Adrenal gland (tissue), 5 donors: ENCODE measurements around the gene WIF1.

ENCODE experiments used
- POLR2A ChIP-seq, 2 donors: fragments of 450-650 bp; IDR thresholded peaks; one replicate each; pipeline ENCODE4 v1.6.1; 2017; ENCODE audit warnings: antibody characterized with exemption in 2 of 2, mild to moderate bottlenecking in 2 of 2, moderate library complexity in 1 of 2
- TF ChIP-seq, protein P1 (sequence below), 6 experiments: fragments of 450-650 bp in 4 of 6; fragments of 200-600 bp in 2 of 6; sonication (generic) in 1 of 6; IDR thresholded peaks; 1 replicate in 5 of 6; 2 replicates in 1 of 6; pipeline versions ENCODE4 v1.5.1 to v1.8.0; 2016 to 2021; ENCODE audit warnings: antibody characterized with exemption in 6 of 6, mild to moderate bottlenecking in 2 of 6, moderate library complexity in 1 of 6
- donor health status: DM: no; HTN: no; CAD: no.

DNA sequence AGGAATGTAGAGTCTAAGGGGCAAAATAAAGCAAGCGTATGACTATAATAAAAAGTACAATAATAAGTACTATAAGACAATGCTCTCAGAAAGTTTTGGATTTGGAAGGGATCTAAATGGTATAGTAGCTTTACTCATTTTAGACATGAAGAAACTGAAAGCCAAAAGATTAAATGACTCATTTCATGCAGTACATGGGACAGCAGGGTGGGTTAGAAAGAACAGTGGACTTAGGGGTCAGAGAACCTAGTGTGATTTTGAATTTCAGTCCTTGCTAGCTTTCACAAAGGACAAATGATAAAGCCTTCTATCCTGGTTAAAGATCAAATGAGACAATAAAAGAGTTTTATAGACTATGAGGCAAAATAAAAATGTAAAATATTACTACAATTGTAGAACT, 41.5 kb upstream of the WIF1 start:
- TF ChIP-seq, protein P1, sequence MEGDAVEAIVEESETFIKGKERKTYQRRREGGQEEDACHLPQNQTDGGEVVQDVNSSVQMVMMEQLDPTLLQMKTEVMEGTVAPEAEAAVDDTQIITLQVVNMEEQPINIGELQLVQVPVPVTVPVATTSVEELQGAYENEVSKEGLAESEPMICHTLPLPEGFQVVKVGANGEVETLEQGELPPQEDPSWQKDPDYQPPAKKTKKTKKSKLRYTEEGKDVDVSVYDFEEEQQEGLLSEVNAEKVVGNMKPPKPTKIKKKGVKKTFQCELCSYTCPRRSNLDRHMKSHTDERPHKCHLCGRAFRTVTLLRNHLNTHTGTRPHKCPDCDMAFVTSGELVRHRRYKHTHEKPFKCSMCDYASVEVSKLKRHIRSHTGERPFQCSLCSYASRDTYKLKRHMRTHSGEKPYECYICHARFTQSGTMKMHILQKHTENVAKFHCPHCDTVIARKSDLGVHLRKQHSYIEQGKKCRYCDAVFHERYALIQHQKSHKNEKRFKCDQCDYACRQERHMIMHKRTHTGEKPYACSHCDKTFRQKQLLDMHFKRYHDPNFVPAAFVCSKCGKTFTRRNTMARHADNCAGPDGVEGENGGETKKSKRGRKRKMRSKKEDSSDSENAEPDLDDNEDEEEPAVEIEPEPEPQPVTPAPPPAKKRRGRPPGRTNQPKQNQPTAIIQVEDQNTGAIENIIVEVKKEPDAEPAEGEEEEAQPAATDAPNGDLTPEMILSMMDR (IDR thresholded peaks at IDR 0.05): no peak
- no peak for TF ChIP-seq POLR2A (IDR thresholded peaks at IDR 0.05)
